ENCODE data around the gene SLC7A1. TPM values are rescaled to one million over a fixed set of nuclear protein-coding genes. Genes with fewer than 3 reads are reported as not detected.

SLC7A1 gene
- total and polyA plus RNA-seq, 2 of the 8 experiments (the other 6 are each of a cell fraction or from before 2014, with no cell fraction given) = 26.8 to 114 TPM

- Histone ChIP-seq H2BK15ac (ENCODE audit: low read length) (no peak overlapping the region), H3K27me3 (replicated peaks in 1 of 4; ENCODE audit: control insufficient read depth in 3 of 4, extremely low read depth in 1 of 4, insufficient read depth in 3 of 4, low read length in 3 of 4) (no peaks in the 10 kb centered on the region), H3K9me3 (ENCODE audit: insufficient read depth in 2 of 2, low read depth in 1 of 2, low read length in 1 of 2) (no peaks in the 10 kb centered on the region), H3K9ac (replicated peaks in 1 of 4; ENCODE audit: extremely low read depth in 1 of 4, low read depth in 3 of 4, low read length in 3 of 4) (no peak overlapping the region), H3K27ac (ENCODE audit: low read depth, low read length) (no peak overlapping the region), H3K18ac (ENCODE audit: extremely low read depth, low read length) (no peak overlapping the region), H3K79me1 (ENCODE audit: low read depth, low read length) (peaks cover 24% of the 10 kb centered on the region), H3K4ac (replicated peaks; ENCODE audit: insufficient read length, low read depth, low read length) (no peak overlapping the region), H2BK5ac (ENCODE audit: low read depth, low read length) (no peak overlapping the region), H3K23ac (ENCODE audit: insufficient read length) (no peak overlapping the region), H2BK120ac (replicated peaks; ENCODE audit: low read depth, low read length) (no peak overlapping the region), H3K79me2 (ENCODE audit: control insufficient read depth in 1 of 2, insufficient read depth in 2 of 2, low read length in 2 of 2) (peaks cover 15 to 100% of the 10 kb centered on the region in 2 experiments), H4K5ac (ENCODE audit: insufficient read length, low read depth, low read length) (no peak overlapping the region), H2AK5ac (ENCODE audit: low read depth, low read length) (no peak overlapping the region), H3K14ac (ENCODE audit: insufficient read length) (no peak overlapping the region), H4K91ac (replicated peaks; ENCODE audit: insufficient read length, low read length) (no peak overlapping the region), H3K4me3 (ENCODE audit: extremely low read depth in 1 of 4, insufficient read depth in 2 of 4, low read depth in 3 of 4, low read length in 4 of 4) (no peak overlapping the region), H2BK12ac (ENCODE audit: low read depth, low read length) (no peak overlapping the region; the same call in 1 of the 2 replicates), H2AFZ (ENCODE audit: low read length) (no peak overlapping the region), H3K56ac (replicated peaks; ENCODE audit: insufficient read length, low read depth, low read length) (no peak overlapping the region), H4K20me1 (replicated peaks in 1 of 2; ENCODE audit: control insufficient read depth in 1 of 2, insufficient read depth in 2 of 2, low read length in 2 of 2) (peaks cover 33 to 36% of the 10 kb centered on the region in 2 experiments), H4K8ac (ENCODE audit: extremely low read depth, insufficient read depth, low read length) (no peak overlapping the region), H3K23me2 (ENCODE audit: low read depth, low read length) (no peaks in the 10 kb centered on the region), H3K4me2 (ENCODE audit: insufficient read depth in 1 of 2, low read depth in 2 of 2, low read length in 2 of 2) (no peak overlapping the region), H2BK20ac (ENCODE audit: low read length) (no peak overlapping the region), H3K36me3 (ENCODE audit: control insufficient read depth in 2 of 4, insufficient read depth in 4 of 4, low read length in 3 of 4) (no peaks in the 10 kb centered on the region; a peak in 1 of 8 replicates), H3K4me1 (replicated peaks in 1 of 4; ENCODE audit: control insufficient read depth in 3 of 4, insufficient read depth in 4 of 4, low read length in 3 of 4) (peaks cover 7 to 22% (median 16%) of the 10 kb centered on the region in 4 experiments)
- ChIA-PET POLR2A (ENCODE audit: partially characterized antibody) (interaction anchor here (1.1 to 3.8 kb wide), 4 partner anchors 10 to 21 kb away, joined by 3 to 18 read pairs (median 14); no protein-coding TSS in a partner anchor), CTCF (ENCODE audit: partially characterized antibody) (interaction anchor here (1.9 kb wide), 1 partner anchor 8 kb away, joined by 11 read pairs; no protein-coding TSS in a partner anchor)
- FAIRE-seq (no peak), DNase-seq (ENCODE audit: low read depth in 1 of 2, low spot score in 2 of 2) (no peak)
- WGBS, 2 experiments (ENCODE audit: extremely low coverage in 1 of 2, insufficient coverage in 1 of 2, insufficient read length in 1 of 2, insufficient replicate concordance in 2 of 2, low coverage in 1 of 2, low lambda C conversion rate in 2 of 2, missing lambda C conversion rate in 1 of 2) = 63% methylated on average over 5 of the region's 5 CpGs; no CpG with 5 or more reads in 1 of the 2 experiments
- no peak for TF ChIP-seq ASH2L (IDR thresholded peaks at IDR 0.05; ENCODE audit: low read length)
- TF ChIP-seq FOSL1 (IDR thresholded peaks at IDR 0.05; ENCODE audit: insufficient read depth, low read depth, low read length) = no peak
- TF ChIP-seq JUND (IDR thresholded peaks at IDR 0.05; ENCODE audit: low read length) = no peak
- TF ChIP-seq TAF7 (optimal IDR thresholded peaks at IDR 0.05; ENCODE audit: borderline replicate concordance, low read depth, low read length) = no peak
- no peak for TF ChIP-seq SRF (IDR thresholded peaks at IDR 0.05; ENCODE audit: low read depth, low read length)
- no peak for TF ChIP-seq GABPA (IDR thresholded peaks at IDR 0.05; ENCODE audit: borderline replicate concordance, insufficient read depth, low read length)
- TF ChIP-seq, protein P1, sequence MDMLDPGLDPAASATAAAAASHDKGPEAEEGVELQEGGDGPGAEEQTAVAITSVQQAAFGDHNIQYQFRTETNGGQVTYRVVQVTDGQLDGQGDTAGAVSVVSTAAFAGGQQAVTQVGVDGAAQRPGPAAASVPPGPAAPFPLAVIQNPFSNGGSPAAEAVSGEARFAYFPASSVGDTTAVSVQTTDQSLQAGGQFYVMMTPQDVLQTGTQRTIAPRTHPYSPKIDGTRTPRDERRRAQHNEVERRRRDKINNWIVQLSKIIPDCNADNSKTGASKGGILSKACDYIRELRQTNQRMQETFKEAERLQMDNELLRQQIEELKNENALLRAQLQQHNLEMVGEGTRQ (IDR thresholded peaks at IDR 0.05; ENCODE audit: low read length) = no peak
- no peak for TF ChIP-seq POLR2A (IDR thresholded peaks at IDR 0.05; ENCODE audit: control extremely low read depth in 1 of 2, low read depth in 2 of 2, low read length in 2 of 2)
- TF ChIP-seq TEAD4 (IDR thresholded peaks at IDR 0.05; ENCODE audit: low read depth, low read length) = no peak
- no peak for TF ChIP-seq CHD2 (IDR thresholded peaks at IDR 0.05; ENCODE audit: low read length)
These were observed 22.9 kb downstream of the SLC7A1 start for GRCh38 chr13:29572575-29572974.

Measured in H1 (cell line).